ENCODE results near the gene CNOT4. TPM values are rescaled to one million over a fixed set of nuclear protein-coding genes. Genes with fewer than 3 reads are reported as not detected.

Gene CNOT4
- total RNA-seq, 1 experiment from 2014 or later = 16.6 TPM

GRCh38 chr7:135475521-135475920 lies 34.4 kb downstream of the CNOT4 start:
- H3K27me3 ChIP-seq (ENCODE audit: insufficient read depth, low read length) = no peaks in the 10 kb centered on the region
- CTCF ChIA-PET = no interaction called here
- peaks cover 73% of the 10 kb centered on the region for H3K79me2 ChIP-seq (ENCODE audit: insufficient read depth, low read length)
- no peak overlapping the region for H3K9ac ChIP-seq (ENCODE audit: low read length)
- H4K20me1 ChIP-seq (ENCODE audit: insufficient read depth) = no peaks in the 10 kb centered on the region
- ATAC-seq = no peak
- H2AFZ ChIP-seq (ENCODE audit: low read depth, low read length, poor library complexity, severe bottlenecking) = no peak overlapping the region
- intact Hi-C loops (cut with micrococcal nuclease) = no loop called here
- no peak for DNase-seq (ENCODE audit: low read depth, low spot score)
- H3K9me3 ChIP-seq (ENCODE audit: control insufficient read depth in 1 of 2, insufficient read depth in 1 of 2, low read depth in 1 of 2, low read length in 2 of 2) = no peaks in the 10 kb centered on the region
- no peak overlapping the region for H3K4me2 ChIP-seq (ENCODE audit: low read length)
- POLR2A ChIA-PET = no interaction called here
- no peak overlapping the region for H3K27ac ChIP-seq (ENCODE audit: low read depth, low read length)
- no TSS peak for BruUV-seq (replicated peaks)
- RAD21 ChIA-PET (ENCODE audit: low non-redundant PET in 1 of 2, low total read pairs in 2 of 2, uncharacterized antibody in 2 of 2, unreplicated experiment in 2 of 2) = no interaction called here
- no peaks in the 10 kb centered on the region for H3K4me1 ChIP-seq (ENCODE audit: control insufficient read depth in 1 of 2, insufficient read depth in 2 of 2, low read length in 2 of 2)
- no peak overlapping the region for H3K4me3 ChIP-seq (replicated peaks in 1 of 2; ENCODE audit: low read depth in 1 of 2, low read length in 2 of 2)
- H3K9me2 ChIP-seq (ENCODE audit: insufficient read depth) = no peaks in the 10 kb centered on the region
- H3K36me3 ChIP-seq (ENCODE audit: control insufficient read depth in 1 of 2, insufficient read depth in 2 of 2, low read length in 2 of 2) = no peaks in the 10 kb centered on the region; a peak in 1 of 4 replicates
- no peak for TF ChIP-seq SIN3A (IDR thresholded peaks at IDR 0.05; ENCODE audit: low read depth)
- TF ChIP-seq ZFX (IDR thresholded peaks at IDR 0.05) = no peak
- TF ChIP-seq SRF (IDR thresholded peaks at IDR 0.05; ENCODE audit: low read depth) = no peak
- TF ChIP-seq POLR2AphosphoS5 (IDR thresholded peaks at IDR 0.05; ENCODE audit: low read depth, low read length) = no peak
- TF ChIP-seq SP1 (IDR thresholded peaks at IDR 0.05; ENCODE audit: low read depth) = no peak
- no peak for TF ChIP-seq ELF1 (IDR thresholded peaks at IDR 0.05; ENCODE audit: borderline replicate concordance, low read depth)
- no peak for TF ChIP-seq CBX3 (IDR thresholded peaks at IDR 0.05; ENCODE audit: low read depth)
- no peak for TF ChIP-seq CEBPB (IDR thresholded peaks at IDR 0.05; ENCODE audit: low read depth)
- no peak for TF ChIP-seq EGR1 (IDR thresholded peaks at IDR 0.05; ENCODE audit: low read depth)
- no peak for TF ChIP-seq RAD21 (IDR thresholded peaks at IDR 0.05; ENCODE audit: low read depth)
- no peak for TF ChIP-seq MAX (IDR thresholded peaks at IDR 0.05)
- TF ChIP-seq ATF3 (IDR thresholded peaks at IDR 0.05) = no peak
- TF ChIP-seq EZH2phosphoT487 (IDR thresholded peaks at IDR 0.05; ENCODE audit: borderline replicate concordance) = no peak
- TF ChIP-seq REST (IDR thresholded peaks at IDR 0.05; ENCODE audit: low read depth) = no peak
- no peak for TF ChIP-seq ZNF274 (IDR thresholded peaks at IDR 0.05; ENCODE audit: low read depth, low read length)
- no peak for TF ChIP-seq EZH2 (IDR thresholded peaks at IDR 0.05)
- TF ChIP-seq ZBTB33 (IDR thresholded peaks at IDR 0.05; ENCODE audit: extremely low read depth, insufficient replicate concordance, low read length) = no peak
- no peak for TF ChIP-seq CTCF (IDR thresholded peaks at IDR 0.05 in 2 of 3, conservative IDR thresholded peaks at IDR 0.05 in 1 of 3; ENCODE audit: borderline replicate concordance in 1 of 3, insufficient read depth in 1 of 3, low read depth in 2 of 3, low read length in 2 of 3)
- TF ChIP-seq TCF7L2 (IDR thresholded peaks at IDR 0.05; ENCODE audit: borderline replicate concordance, extremely low read depth, insufficient read depth, insufficient read length) = no peak
